MV-4-11 (cell line): Measurements from ENCODE around the gene ADGRG6.

Experiments used
- DNase-seq: peaks from one replicate; lab custom pipeline; 2025; lab: John Stamatoyannopoulos, UW

ADGRG6 gene

DNA sequence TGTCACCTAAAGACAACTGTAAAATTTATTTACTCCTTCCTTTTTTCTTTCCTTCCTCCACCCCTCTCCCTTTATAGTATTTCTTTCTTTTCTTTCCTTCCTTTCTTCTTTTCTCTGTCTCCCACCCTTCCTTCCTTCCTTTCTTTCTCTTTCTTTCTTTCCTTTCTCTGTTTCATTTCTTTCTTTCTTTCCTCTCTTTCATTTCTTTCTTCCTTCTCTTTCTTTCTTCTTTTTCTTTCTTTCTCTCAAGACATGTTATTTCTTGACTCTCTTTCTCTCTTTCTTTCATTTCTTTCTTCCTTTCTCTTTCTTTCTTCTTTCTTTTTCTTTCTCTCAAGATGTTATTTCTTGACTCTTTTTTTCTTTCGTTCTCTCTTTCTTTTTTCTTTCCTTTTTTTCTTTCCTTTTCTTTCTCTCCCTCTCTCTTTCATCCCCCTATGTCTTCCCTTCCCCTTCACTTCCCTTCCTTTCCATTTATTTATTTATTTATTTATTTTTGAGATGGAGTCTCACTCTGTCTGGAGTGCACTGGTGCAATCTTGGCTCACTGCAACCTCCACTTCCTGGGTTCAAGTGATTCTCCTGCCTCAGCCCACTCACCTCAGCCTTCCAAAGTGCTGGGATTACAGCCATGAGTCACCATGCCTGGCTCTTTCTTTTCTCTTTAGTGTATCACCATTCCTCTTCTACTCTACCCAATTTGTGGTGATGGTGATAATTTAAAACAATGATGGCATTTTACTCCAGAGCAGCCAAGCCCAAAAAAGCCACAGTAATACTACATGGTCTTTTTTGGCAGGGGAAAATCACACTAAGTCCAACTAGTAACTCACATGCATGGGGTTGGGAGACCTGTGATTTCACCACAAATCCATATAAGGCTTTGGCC lies 188.2 kb downstream of the ADGRG6 start:
- DNase-seq, result no peak
